Left ventricle myocardium inferior (tissue), 1 donor: ENCODE measurements around the gene ITGA1. TPM values are rescaled to one million over a fixed set of nuclear protein-coding genes. Genes with fewer than 3 reads are reported as not detected.
A peak's percentile ranks its signal among the peaks of the same experiment; 100 is the strongest.

Experiments
- DNase-seq: peaks from one replicate; pipeline ENCODE4 v3.0.0-alpha.2; 2020
- H3K27ac ChIP-seq: fragments of 200-600 bp; replicated peaks from 2 replicates; pipeline ENCODE4 v1.8.0; 2021
- H3K27me3 ChIP-seq: fragments of 200-600 bp; 2 replicates; pipeline ENCODE4 v1.8.0; 2021; ENCODE audit warnings: low read depth
- H3K36me3 ChIP-seq: fragments of 200-600 bp; 2 replicates; pipeline ENCODE4 v1.8.0; 2021
- H3K4me1 ChIP-seq: fragments of 200-600 bp; 2 replicates; pipeline ENCODE4 v1.8.0; 2021
- H3K4me3 ChIP-seq: fragments of 200-600 bp; 2 replicates; pipeline ENCODE4 v1.8.0; 2021; ENCODE audit warnings: mild to moderate bottlenecking, moderate library complexity
- H3K9me3 ChIP-seq: fragments of 200-600 bp; replicated peaks from 2 replicates; pipeline ENCODE4 v1.8.0; 2021
- CTCF ChIP-seq: fragments of 200-600 bp; IDR thresholded peaks from 2 replicates; pipeline ENCODE4 v1.8.0; 2021; ENCODE audit warnings: antibody characterized with exemption, mild to moderate bottlenecking, borderline replicate concordance
- intact Hi-C: fragments of 100-400 bp; cut with micrococcal nuclease; formaldehyde crosslinking; loops from one replicate; pipeline ENCODE4 v1.11.0; 2022
- total RNA-seq: library from RNA; stranded (reverse); fragmentation: NEBNext Ultra II Directional; extraction: Animal tissue kit (Norgen Biotek cat#: 25700); gene quantifications from one replicate; pipeline ENCODE4 v1.2.1, GENCODE V29; 2021
- donor health status: DM: no; HTN: yes; CAD: no; lungs with severe emphysema.

ITGA1 gene
- total RNA-seq, 1 donor from 2014 or later: 28.4 TPM

DNA sequence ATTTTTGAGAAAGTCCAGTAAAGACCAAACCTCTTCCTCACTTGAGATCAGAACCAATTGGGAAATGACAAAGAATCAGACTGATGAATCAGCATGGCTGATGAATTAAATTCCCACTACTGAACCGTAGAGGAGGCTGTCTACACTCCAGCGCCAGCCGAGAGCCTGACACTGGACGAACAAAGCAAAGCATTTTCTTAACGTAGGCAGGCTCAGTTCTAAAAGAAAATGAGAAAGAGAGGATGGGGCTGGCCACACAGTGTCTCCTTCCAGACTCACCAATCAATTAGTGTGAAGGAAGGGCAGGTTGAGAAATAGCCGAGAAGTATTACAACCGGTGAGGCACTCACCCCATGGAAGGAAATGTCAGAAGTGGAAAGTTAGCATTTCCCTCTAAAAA is 49.4 kb downstream of the ITGA1 start:
- Histone ChIP-seq H3K36me3 (no peaks in the 10 kb centered on the region), H3K9me3 (no peaks in the 10 kb centered on the region), H3K4me3 (peak overlapping the region; percentile 7), H3K4me1 (peaks cover 40% of the 10 kb centered on the region), H3K27me3 (no peaks in the 10 kb centered on the region), H3K27ac (peak overlapping the region; percentile 64)
- intact Hi-C loops: no loop called here
- DNase-seq: no peak
- TF ChIP-seq CTCF: no peak

DNA sequence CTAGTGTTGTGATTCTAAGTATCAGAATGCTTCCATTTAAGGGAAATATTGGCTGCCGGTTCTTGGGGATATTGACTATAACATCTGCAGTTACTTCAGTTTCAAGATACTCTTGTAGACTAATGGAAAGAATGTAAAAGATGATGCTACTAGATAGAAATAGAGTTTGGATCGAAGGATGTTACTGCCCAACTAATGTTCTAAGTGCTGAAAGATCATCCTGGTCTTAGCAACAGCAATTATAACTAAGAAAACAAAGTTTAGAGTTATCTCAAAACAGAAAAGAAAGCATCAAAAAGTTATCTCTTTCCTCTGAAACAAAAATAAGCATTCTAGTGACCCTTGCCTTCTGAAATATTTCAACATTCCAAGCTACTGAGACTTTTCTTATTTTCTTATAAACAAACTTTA is 49.9 kb downstream of the ITGA1 start:
- no peaks in the 10 kb centered on the region for H3K36me3 ChIP-seq
- H3K4me3 ChIP-seq: peak overlapping the region; percentile 7
- TF ChIP-seq CTCF: no peak
- peaks cover 40% of the 10 kb centered on the region for H3K4me1 ChIP-seq
- no peaks in the 10 kb centered on the region for H3K27me3 ChIP-seq
- H3K9me3 ChIP-seq: no peaks in the 10 kb centered on the region
- H3K27ac ChIP-seq: peak overlapping the region; percentile 64
- intact Hi-C loops: no loop called here
- DNase-seq: no peak

DNA sequence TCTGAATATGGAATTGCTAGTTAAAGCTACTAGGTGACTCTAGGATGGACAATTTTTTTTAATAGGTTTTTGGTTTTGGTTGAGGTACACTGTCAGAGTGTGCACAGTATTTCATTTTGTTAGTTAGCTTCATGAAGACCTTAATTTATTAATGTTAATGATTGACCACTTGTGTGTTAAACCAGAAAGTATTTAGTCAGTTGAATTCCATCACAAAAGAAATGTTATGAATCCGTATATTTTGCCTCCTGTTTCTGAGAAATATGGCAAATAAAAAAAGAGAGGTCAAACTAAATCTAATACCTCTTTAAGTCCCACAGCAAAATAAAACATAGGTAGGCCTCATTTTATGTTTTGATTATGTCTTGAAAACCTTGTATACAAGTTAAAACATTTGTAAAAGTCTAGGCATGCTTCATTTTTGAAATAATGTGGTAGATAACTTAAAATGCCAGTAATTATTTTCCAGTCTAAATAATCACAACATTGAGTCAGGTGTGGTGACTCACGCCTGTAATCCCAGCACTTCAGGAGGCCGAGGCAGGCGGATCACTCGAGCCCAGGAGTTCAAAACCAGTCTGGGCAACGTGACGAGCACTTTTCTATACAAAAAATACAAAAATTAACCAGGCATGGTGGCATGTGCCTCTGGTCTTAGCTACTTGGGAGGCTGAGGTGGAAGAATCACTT is 50.8 kb downstream of the ITGA1 start:
- H3K4me3 ChIP-seq: no peak overlapping the region
- TF ChIP-seq CTCF: no peak
- H3K27me3 ChIP-seq: no peaks in the 10 kb centered on the region
- H3K9me3 ChIP-seq: no peaks in the 10 kb centered on the region
- intact Hi-C loops: no loop called here
- DNase-seq: no peak
- peaks cover 42% of the 10 kb centered on the region for H3K4me1 ChIP-seq
- no peaks in the 10 kb centered on the region for H3K36me3 ChIP-seq
- peak overlapping the region; percentile 64 for H3K27ac ChIP-seq

DNA sequence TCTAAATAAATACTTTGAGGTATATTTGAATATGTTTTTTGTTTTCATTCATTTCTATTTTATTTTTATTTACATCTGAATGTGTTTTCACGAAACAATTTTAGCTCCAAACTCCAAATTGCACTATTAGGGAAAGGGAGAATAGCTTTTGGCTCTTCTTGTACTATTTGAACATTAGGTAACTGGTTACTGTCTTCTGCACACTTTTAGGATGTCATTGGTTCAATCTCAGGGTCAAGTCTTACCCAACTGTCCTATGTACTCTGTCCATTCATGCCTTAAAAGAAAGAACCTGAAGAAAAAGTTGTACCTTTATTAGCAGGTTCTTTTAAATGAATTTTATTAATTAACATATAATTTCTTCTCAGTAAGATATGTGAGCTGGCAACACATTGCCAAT is 51.6 kb downstream of the ITGA1 start:
- TF ChIP-seq CTCF: no peak
- no peaks in the 10 kb centered on the region for H3K9me3 ChIP-seq
- no peaks in the 10 kb centered on the region for H3K27me3 ChIP-seq
- H3K4me3 ChIP-seq: no peak overlapping the region
- peaks cover 42% of the 10 kb centered on the region for H3K4me1 ChIP-seq
- H3K36me3 ChIP-seq: no peaks in the 10 kb centered on the region
- H3K27ac ChIP-seq: peak overlapping the region; percentile 64
- intact Hi-C loops: no loop called here
- no peak for DNase-seq

DNA sequence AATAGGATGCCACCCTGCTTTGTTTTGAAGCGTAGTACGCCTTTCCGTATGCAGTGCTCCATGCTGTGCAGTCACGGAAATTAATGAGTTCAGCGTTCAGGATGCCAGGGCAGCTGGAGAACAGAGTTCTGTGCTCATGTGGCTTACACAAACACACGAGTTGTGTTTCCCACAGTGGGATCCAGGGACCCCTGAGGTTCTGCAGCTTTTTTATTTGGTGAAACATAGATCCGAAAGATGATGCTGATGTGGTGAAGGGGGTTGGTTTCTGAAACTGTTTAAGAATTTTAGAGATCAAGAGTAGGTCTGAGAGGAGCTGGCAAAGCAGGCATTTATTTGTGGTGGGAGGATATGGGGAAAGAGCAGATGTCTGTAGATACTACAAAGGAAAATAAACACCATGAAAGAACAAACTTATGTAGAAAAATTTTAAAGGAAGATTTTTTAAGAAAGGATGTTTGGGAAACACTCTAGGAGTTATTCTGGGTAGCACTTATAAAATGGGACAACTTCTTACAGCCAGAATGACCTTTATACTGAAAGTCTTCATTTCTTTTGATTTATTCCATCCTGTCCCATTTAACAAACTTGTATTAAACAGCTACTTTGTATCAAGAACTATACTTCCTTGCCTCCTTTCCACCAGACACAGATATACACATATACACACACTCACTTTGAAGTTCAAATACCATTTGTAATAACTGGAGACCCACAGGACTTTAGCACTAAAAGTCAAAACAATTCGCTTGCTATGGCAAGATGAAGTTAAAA is 52.7 kb downstream of the ITGA1 start:
- no peaks in the 10 kb centered on the region for H3K27me3 ChIP-seq
- intact Hi-C loops: no loop called here
- H3K4me1 ChIP-seq: peaks cover 50% of the 10 kb centered on the region
- H3K4me3 ChIP-seq: no peak overlapping the region
- no peak for DNase-seq
- H3K27ac ChIP-seq: peak overlapping the region; percentile 64
- no peaks in the 10 kb centered on the region for H3K36me3 ChIP-seq
- TF ChIP-seq CTCF: no peak
- no peaks in the 10 kb centered on the region for H3K9me3 ChIP-seq
